ENCODE data around the gene SLC2A11. TPM values are rescaled to one million over a fixed set of nuclear protein-coding genes. Genes with fewer than 3 reads are reported as not detected.
A peak's percentile ranks its signal among the peaks of the same experiment; 100 is the strongest.

Gene SLC2A11, protein sequence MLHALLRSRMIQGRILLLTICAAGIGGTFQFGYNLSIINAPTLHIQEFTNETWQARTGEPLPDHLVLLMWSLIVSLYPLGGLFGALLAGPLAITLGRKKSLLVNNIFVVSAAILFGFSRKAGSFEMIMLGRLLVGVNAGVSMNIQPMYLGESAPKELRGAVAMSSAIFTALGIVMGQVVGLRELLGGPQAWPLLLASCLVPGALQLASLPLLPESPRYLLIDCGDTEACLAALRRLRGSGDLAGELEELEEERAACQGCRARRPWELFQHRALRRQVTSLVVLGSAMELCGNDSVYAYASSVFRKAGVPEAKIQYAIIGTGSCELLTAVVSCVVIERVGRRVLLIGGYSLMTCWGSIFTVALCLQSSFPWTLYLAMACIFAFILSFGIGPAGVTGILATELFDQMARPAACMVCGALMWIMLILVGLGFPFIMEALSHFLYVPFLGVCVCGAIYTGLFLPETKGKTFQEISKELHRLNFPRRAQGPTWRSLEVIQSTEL
- total RNA-seq = 10.5 and 17.1 TPM in 2 replicates

DNA sequence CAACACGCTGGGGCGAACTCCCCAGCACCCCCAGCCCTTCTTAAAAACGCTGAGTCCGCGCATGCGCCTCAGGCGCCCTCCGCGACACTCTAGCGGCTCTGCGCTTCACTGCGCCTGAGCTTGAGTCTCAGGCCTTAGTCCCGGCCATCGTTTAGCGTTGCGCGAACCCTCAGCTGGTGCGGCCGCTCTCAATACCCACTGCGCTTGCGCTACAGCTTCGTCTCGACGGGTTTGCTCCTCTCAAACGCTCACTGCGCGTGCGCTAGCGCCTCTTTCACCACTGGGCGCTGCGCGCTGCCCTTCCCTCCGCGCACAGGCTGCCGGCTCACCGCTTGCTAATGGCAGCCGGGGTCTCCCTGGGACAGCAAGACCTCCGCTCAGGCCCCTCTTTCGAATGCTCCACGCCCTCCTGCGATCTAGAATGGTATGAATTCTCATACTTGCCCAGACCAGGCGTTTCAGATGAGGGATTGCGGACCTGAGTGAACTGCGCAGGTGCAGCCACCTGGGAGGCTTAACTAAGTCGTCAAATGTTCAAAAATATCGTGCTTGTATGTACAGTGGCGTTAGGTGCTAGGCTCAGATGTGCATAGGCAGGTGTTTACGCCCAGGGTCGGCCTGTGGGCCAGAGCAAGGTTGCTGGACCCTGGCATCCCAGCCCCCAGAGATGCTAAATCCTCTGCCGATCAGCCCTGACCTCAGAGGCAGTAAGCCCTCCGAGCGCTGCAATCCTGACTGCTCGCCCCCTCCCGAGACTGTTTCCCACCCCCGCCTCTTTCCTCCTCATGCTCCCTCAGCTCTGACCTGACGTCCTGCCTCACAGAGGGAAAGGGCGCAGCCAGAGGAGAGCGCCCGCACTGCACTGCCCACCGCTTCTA is at the start of gene SLC2A11:
TSS of gene SLC2A11 (plus strand) at position 270 of the 878 bp plus-strand sequence. CDS start at position 395, 125 bp downstream.
- peak; percentile 82 for DNase-seq (ENCODE audit: extremely low read depth, low read depth, low spot score)

DNA sequence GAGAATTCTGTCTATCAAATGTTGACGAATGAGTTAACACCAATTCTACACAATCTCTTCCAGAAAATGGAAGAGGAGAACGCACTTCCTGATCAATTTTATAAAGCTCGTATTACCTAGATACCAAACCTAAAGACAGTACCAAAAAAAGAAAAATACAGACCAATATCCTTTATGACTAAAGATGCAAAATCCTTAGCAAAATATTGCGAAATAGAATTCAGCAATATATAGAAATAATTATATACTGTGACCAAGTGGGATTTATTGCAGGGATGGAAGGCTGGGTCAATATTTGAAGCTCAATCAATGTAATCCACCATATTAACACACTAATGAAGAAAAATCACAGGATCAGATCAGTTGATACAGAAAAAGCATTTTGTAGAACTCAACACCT is 45.3 kb upstream of the SLC2A11 start:
- no peak for DNase-seq (ENCODE audit: extremely low read depth, low read depth, low spot score)

DNA sequence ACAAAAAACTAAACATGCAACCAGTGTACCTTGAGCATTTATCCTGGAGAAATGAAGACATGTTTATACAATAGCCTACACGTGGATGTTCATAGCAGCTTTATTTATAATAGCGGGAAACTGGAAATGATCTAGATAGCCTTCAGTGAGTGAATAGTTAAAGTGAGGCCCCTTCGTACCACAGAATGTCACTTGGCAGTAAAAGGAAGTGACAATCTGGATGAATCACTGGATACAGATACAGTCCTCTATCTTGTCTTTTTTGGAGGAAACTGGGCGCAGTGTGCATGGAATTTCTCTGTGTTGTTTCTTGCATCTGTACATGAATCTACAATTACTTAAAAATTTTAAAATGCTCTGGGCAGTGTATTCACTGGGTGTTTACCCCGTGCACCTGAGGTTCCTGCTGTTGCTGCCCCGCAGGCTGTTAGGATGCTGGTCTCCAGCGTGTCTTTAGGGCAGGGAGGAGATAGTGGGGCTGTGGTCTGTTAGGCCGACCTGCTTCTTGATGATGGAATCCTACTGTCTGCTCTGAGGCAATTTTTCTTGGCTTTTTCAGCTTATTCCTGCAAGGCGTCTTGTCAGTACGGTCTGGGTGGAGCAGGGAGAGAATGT is 42.0 kb upstream of the SLC2A11 start:
- DNase-seq (ENCODE audit: extremely low read depth, low read depth, low spot score) = no peak

DNA sequence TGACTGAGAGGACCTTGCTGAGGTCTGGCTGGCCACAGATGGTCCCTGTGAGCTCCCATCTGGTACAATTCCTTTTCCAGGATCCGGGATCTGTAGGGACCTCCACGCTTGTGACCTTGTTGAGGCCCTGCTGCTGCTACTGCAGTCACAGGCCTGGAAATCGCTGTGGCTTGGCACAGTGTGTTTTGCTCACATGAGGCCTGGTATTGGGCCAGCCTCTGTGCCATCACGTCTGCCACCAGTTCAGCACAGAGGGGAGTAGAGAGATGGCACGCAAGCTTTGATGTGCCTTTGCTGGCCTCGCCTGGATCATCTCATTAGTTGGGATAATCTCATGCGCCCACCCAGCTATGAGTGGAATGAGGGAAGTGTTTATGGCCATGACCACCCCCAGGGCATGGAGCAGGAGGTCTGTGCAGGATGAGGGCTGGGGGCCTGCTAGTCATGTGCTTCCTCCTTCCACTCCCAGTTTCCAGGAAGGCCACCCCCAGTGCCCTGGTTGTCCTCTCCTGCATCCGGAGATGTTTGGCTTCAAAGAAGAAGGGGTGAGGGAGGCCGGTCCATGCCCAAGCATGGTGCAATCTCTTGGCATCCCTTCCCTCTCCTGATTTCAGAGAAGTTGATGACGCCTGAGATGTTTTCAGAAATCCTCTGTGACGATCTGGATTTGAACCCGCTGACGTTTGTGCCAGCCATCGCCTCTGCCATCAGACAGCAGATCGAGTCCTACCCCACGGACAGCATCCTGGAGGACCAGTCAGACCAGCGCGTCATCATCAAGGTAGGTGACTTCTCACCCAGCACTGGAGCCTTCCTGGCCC is 41.3 kb upstream of the SLC2A11 start:
- no peak for DNase-seq (ENCODE audit: extremely low read depth, low read depth, low spot score)

DNA sequence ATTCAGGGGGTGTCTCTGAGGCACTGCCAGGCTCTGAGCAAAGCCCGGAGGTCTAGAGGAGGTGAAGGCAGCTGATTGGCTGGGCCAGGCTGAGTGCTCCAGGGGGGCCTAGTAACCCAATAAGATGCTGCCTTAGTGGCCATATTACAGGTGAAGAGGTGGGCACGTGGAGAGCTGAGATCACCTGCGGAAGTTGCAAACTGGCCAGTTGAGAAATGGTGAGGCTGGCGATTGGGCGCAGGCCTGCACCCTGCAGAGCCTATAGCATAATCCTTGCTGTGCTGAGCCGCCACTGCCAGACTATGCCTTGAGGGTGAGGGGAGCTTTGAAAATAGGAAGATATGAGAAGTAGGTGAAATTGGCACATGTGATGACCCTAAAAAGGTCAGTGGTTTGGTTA is 40.5 kb upstream of the SLC2A11 start:
- DNase-seq (ENCODE audit: extremely low read depth, low read depth, low spot score) = no peak

DNA sequence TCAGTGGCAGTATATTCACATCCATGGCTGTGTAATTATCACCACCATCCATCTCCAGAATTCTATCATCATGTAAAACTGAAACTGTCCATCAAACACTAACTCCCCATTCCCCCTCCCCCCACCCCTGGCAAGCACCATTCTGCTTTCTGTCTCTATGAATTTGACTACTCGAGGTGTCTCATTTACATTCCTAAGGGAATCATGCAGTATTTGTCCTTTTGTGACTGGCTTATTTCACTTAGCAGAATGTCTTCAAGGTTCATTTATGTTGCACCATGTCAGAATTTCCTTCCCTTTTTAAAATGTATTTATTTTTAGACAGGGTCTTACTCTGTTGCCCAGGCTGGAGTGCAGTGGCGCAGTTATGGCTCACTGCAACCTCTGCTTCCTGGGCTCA is 39.1 kb upstream of the SLC2A11 start:
- DNase-seq (ENCODE audit: extremely low read depth, low read depth, low spot score) = no peak

DNA sequence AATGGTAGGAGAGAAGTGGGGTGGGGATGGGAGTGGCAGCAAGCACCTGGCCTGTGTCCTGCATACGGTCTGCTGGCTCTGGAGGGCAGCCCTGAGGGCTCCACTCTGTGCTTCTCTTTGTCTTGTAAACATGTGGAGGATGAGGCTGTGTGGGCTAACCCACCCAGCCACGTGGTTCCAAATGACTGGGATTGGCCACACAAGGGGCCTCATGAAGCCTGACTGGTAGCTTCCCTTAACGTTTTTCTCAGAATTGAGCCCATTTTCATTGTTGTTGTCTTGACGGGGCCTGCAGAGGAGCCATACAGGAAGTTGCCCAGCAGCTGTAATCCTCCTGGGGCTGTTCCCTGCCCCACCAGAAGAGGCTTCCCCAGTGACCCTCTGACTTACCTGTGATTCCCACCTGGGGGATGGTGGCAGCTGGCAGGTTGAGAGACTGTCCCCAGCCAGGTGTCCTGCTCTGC is 36.9 kb upstream of the SLC2A11 start:
- DNase-seq (ENCODE audit: extremely low read depth, low read depth, low spot score) = no peak

DNA sequence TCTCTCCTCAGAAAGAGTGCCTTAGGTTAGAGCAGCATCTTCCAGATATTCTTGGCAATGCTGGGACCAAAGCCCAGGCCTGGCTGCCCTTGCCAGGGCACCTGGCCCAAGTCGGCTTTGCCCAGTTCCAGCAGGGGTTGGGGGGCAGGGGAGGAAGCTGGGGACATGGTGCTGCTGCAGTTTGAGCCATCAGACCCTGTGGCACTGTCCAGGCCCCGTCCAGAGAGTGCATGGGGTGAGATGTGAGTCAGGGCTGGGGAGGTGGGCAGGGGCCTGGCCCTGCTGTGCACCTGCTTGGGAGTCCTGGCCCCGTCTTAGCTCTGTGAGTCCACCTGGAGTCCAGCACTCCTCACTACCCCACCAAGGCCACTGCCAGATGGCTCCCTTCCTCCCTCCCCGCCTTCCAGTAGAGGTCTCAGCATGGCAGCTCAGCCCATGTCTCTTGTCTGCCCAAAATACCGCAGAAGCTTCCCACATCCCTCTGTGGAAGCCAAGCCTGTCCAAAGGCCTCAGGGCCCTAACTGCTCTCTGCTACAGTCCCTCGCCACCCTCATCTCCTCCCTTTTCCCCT is 35.5 kb upstream of the SLC2A11 start:
- no peak for DNase-seq (ENCODE audit: extremely low read depth, low read depth, low spot score)

DNA sequence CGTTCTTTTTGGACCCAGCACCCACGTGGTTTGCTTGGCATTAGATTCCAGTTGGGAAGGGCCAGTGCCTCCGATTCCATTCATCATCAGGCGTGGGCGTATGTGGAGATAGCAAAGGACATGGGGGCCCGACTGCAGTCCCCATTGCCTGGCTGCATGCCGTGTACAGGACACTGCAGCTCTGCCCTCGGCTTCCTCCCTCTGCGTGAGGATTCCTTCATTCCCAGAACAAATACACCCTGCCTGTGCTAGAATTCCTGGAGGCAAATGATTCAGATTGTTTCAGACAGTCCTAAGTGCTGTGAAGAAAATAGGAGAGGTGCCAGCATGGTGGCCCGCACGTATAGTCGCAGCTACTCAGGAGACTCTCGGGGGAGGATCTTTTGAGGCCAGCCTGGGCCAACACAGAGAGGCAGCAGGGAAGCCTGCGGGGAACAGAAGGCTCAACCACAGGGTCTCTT is 34.3 kb upstream of the SLC2A11 start:
- DNase-seq (ENCODE audit: extremely low read depth, low read depth, low spot score) = no peak

DNA sequence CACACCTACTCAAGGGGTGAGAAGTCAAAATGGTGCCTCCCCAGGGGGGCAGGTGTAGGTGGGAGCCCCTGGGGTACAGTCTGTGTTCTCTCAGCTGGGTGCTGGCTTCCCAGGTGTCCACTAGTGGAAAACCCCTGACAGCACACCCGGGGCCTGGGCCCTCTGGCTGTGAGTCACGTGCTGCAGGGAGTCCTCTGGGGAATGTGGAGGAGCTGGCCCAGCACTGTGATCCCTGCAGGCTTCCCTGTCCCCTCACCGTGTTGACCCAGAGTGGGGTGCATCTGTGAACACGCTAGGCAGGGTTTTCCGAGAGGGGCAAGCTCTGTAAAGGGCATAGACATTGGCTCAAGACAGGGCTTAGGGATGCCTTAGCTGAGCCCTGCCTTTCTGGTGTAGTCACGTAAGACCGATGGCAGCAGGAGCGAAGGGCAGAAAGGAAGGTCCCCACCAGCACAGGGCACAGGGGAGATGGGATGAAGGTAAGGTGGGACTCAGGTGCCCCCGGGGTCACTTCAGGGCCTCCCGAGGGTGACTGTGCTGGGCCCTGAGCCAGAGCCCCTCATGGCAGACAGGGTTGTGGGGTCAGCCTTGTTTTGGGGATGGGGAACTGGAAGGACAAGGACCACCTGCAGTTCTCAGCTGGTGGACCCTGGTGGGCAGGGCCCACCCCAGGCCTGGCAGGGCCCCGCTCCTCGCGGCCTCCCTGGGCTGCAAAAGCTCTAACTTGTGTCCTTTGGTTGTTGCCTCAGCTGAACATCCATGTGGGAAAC is 33.0 kb upstream of the SLC2A11 start:
- DNase-seq (ENCODE audit: extremely low read depth, low read depth, low spot score) = no peak

DNA sequence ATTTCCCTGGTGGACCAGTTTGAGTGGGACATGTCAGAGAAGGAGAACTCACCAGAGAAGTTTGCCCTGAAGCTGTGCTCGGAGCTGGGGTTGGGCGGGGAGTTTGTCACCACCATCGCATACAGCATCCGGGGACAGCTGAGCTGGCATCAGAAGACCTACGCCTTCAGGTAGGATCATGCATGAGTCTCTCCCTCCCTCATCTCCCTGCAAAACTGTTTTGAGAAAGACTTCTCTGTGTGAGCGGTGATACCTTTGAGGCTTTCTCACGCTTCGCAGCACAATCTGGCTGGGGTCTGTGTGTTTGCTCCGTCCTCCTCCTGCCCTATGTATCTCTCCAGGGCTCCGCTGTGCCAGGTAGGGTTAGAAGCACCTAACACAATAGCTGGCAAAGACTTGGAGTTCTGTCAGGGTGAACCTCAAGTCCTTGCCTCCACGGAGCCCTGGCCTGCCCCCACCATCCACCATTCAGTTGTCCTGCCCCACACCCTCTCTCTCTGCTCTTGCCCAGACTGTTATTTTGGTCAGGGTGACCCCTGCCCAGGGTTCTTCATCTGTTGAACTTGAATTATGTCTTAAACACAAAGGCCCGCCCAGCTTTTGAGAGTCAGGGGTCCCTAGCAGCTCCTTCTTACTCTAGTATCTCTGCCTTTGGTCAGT is 32.3 kb upstream of the SLC2A11 start:
- DNase-seq (ENCODE audit: extremely low read depth, low read depth, low spot score) = no peak

DNA sequence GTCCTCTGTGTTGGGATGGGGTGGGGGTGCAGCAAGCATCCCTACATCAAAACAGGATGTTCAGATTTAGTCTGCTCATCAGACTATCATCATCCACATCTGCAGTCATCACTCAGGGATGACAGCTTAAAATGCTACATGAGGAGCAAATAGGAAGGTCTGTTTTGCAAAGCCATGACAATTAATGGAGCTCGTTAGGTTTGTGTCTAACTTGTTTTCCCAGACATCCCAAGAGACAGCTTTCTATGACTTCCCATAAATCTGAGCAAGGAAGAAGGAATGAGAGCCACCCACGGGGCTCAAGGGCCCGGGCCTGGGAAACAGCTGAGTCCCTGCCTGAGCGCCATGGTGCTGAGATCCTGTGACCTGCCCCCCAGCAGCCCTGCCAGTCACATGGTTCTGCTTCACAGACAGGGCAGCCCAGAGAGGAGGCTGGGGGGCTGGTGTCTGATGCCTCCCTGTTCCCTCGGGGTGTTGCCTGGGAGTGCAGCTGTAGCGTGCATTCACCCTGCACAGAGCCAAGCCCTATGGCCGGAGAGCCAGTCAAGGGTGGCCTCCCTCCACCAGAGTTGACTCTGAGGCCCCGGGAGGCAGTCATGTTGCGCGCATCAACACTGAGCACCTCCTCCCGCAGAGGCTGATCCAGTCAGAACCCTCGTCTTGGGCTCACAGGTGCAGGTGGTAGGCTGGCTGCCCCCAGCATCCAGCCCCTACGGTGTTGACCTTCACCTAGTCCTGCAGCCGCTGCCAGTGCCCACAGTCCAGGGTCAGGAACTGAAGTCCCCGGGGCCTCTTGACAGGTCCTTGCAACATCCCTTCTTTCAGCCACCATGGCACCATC is 30.9 kb upstream of the SLC2A11 start:
- DNase-seq (ENCODE audit: extremely low read depth, low read depth, low spot score) = no peak

DNA sequence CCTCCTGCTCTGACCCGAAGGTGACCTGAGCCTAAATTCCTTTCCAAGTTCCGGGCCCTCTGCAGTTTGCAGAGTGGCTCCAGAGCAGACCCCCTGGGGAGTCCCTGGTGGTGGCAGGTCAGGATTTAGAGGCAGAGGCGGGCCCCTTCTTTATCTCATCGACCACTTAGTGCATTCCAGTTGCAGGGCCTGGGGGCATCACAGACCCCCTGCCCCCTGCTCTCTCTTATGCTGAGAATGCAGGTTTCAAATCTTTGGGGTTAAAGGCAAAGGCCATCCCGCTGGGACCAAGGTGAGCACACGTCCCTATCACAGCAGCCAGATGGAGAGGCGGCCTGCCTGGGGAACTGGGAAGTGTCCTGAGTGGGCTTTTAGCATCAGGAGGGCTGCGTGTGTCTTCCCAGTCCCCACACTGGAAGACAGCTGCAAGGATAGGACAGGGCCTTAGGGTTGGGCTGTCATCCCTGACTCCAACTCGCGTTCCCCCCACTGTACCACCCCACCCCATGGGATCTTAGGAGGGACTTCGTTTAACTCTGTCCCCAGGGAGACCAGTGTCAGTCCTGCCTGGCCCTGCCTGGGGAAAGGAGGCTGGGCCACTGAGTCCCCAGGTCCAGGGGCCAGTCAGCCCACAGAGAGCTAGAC is 30.2 kb upstream of the SLC2A11 start:
- DNase-seq (ENCODE audit: extremely low read depth, low read depth, low spot score) = no peak

DNA sequence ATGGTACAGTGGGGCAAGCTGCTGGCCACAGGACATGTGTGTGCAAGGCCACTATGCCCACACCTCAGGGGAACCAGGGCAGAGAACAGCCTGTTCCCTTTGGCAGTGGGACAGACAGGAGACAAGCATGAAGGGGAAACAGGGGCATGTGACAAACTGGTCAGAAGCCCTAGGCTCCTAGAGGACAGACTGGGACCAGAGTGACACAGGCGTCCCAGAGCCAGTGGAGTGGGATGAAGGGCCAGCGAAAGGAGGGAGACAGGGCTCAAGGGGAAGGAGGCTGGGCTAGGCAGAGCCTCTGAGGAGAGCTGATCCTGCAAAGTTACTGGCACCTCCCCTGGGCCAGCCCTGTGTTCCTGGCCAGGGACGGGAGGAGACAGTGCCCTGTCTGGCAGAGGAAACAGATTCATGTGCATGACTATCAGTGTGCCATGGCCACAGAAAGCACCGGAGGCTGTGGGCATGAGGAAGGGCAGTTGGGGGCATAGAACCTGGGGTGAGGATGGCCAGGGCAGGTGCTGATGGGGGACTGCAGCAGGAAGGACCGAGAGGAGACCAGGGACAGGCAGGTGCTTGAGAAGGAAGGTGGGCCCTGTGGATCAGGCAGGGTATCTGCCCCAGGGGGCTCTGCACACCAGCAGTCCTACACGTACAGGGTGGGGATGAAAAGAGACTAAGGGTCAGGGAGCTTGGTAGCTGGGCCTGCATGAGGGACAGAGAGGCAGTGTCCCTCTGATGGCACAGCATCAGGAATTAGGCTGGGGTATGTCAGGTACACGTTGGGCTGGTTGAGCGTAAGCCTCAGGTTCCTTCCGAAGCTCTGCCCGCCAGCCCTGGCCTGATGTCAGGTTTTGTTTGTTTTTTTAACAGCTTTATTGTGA is 28.6 kb upstream of the SLC2A11 start:
- DNase-seq (ENCODE audit: extremely low read depth, low read depth, low spot score) = no peak

DNA sequence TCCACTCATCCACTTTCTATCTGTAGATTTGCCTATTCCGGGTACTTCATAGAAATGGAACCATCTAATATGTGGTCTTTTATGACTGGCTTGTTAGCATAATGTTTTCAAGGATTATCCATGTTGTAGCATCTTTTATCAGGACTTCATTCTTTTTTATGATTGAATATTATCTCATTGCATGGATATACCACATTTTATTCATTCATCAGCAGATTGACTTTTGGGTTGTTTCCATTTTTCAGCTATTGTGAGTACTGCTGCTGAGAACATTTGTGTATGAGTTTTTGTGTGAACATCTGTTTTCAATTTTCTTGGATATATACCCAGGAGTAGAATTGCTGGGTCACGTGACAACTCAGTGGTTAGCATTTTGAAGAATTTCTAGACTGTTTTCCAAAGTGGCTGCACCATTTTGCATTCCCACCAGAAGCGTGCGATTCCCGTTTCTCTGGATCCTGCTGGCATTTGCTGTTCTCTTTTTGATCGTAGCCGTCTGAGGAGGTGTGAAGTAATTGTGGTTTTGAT is 27.8 kb upstream of the SLC2A11 start:
- DNase-seq (ENCODE audit: extremely low read depth, low read depth, low spot score) = no peak

DNA sequence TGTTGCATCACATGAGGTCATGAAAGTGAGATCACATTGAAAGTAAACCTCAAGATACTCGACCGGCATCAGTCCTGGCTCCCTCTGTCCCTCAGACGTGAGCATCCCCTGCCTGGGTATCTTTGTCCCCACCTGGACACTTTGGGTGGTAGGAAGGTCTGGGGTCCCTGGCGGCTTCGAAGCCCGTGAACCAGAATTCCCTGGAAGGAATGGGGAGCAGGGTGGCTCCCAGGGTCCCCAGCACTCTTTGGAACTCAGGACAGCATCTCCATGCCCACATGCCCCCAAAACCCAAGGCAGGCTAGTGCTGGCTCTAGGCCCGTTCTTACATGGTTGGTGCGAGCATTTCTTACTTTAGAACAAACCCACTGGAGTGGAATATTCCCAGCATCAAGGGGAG is 26.4 kb upstream of the SLC2A11 start:
- DNase-seq (ENCODE audit: extremely low read depth, low read depth, low spot score) = no peak

All from glomerular endothelial cell (primary cell).